Measurements from ENCODE around the gene PARVB. TPM values are rescaled to one million over a fixed set of nuclear protein-coding genes. Genes with fewer than 3 reads are reported as not detected.

Gene PARVB
- total and polyA plus RNA-seq, 12 donors, result 46.7 to 201 (median 91.2) TPM

GRCh38 chr22:44219101-44219870 is 195.2 kb downstream of the PARVB start:
- Histone ChIP-seq H3K4me3 (no peak overlapping the region), H3K4me1 (no peaks in the 10 kb centered on the region), H3K36me3 (no peaks in the 10 kb centered on the region), H3K9me3 (peaks cover 0 to 15% (median 9%) of the 10 kb centered on the region in 11 donors), H3K27me3 (peaks cover 0 to 19% (median 6%) of the 10 kb centered on the region in 7 donors), H3K27ac (no peak overlapping the region)
- TF ChIP-seq CTCF (IDR thresholded peaks at IDR 0.05), result no peak
- DNase-seq (no peak), ATAC-seq (no peak)
- intact Hi-C loops (cut with DNase I), result no loop called here
- 77 to 80% methylated on average over 21 of the region's 21 CpGs for WGBS, 2 donors

- no peak for ATAC-seq
- WGBS, 2 donors, result 75 to 77% methylated on average over 23 of the region's 23 CpGs
- Histone ChIP-seq H3K9me3 (peaks cover 0 to 5% (median 0%) of the 10 kb centered on the region in 11 donors), H3K4me1 (no peaks in the 10 kb centered on the region), H3K36me3 (no peaks in the 10 kb centered on the region), H3K27me3 (peaks cover 0 to 27% (median 7%) of the 10 kb centered on the region in 7 donors), H3K27ac (no peak overlapping the region), H3K4me3 (no peak overlapping the region)
- intact Hi-C loops (cut with DNase I), result no loop called here
- TF ChIP-seq CTCF (IDR thresholded peaks at IDR 0.05), result no peak
- DNase-seq, result no peak
Measured at GRCh38 chr22:44220727-44221680, 196.9 kb downstream of the PARVB start.

- peaks cover 0 to 29% (median 13%) of the 10 kb centered on the region in 7 donors for H3K27me3 ChIP-seq
- H3K27ac ChIP-seq, result no peak overlapping the region
- intact Hi-C loops (cut with DNase I), result no loop called here
- DNase-seq (no peak), ATAC-seq (no peak)
- WGBS, 2 donors, result 90 to 92% methylated on average over 11 of the region's 11 CpGs
- H3K4me3 ChIP-seq, result no peak overlapping the region
- peaks cover 0 to 5% (median 0%) of the 10 kb centered on the region in 11 donors for H3K9me3 ChIP-seq
- no peaks in the 10 kb centered on the region for H3K4me1 ChIP-seq
- TF ChIP-seq CTCF (IDR thresholded peaks at IDR 0.05), result no peak
- no peaks in the 10 kb centered on the region for H3K36me3 ChIP-seq
Measured at GRCh38 chr22:44221710-44222475, 197.8 kb downstream of the PARVB start.

Other genes starting within 250 kb of the PARVB start
- 1 to 10 TPM; 1.0 to 4.3 (median 1.9) TPM for gene EFCAB6, start 212.0 kb upstream of the PARVB start, total RNA-seq
- gene EFCAB6, start 212.0 kb upstream of the PARVB start, polyA plus RNA-seq, result under 1 TPM; 0.25 to 0.44 TPM
- gene SULT4A1, start 161.8 kb upstream of the PARVB start, total RNA-seq, result 1 to 10 TPM in 1 of 10 donors, under 1 TPM in 7, not detected in 2; 0.19 to 1.2 (median 0.32) TPM
- under 1 TPM; 0.25 to 0.29 TPM for gene SULT4A1, start 161.8 kb upstream of the PARVB start, polyA plus RNA-seq
- not detected for gene PNPLA5, start 132.3 kb upstream of the PARVB start, total RNA-seq
- gene PNPLA5, start 132.3 kb upstream of the PARVB start, polyA plus RNA-seq, result not detected
- under 1 TPM in 5 of 10 donors, not detected in 5; 0.08 to 0.95 (median 0.27) TPM for gene PNPLA3, start 100.5 kb upstream of the PARVB start, total RNA-seq
- under 1 TPM; 0.09 to 0.29 TPM for gene PNPLA3, start 100.5 kb upstream of the PARVB start, polyA plus RNA-seq
- 10 to 100 TPM; 58.1 to 90.6 (median 74.1) TPM for gene SAMM50, start 68.9 kb upstream of the PARVB start, total RNA-seq
- 10 to 100 TPM; 15.3 to 47.6 TPM for gene SAMM50, start 68.9 kb upstream of the PARVB start, polyA plus RNA-seq
- 10 to 100 TPM in 1 of 10 donors, 1 to 10 TPM in 8, under 1 TPM in 1; 0.90 to 16.2 (median 1.9) TPM for gene PARVG, start 156.6 kb downstream of the PARVB start, total RNA-seq
- 1 to 10 TPM; 3.2 to 5.4 TPM for gene PARVG, start 156.6 kb downstream of the PARVB start, polyA plus RNA-seq

Data from heart right ventricle (tissue), 16 donors.